Large intestine (tissue), 3 donors: Measurements from ENCODE around the gene FARP1. TPM values are rescaled to one million over a fixed set of nuclear protein-coding genes. Genes with fewer than 3 reads are reported as not detected.

Experiments
- DNase-seq, 2 donors: peaks; one replicate each; pipeline versions ENCODE4 v3.0.0 to v3.0.0-alpha.2; 2013
- H3K27ac ChIP-seq: one replicate; pipeline ENCODE4 v1.5.1; 2013; ENCODE audit warnings: low read length
- H3K27me3 ChIP-seq: 2 replicates; pipeline ENCODE4 v1.6.1; 2013; ENCODE audit warnings: low read length; ENCODE audit not compliant: control insufficient read depth, insufficient read depth
- H3K36me3 ChIP-seq: 2 replicates; pipeline ENCODE4 v1.6.1; 2013; ENCODE audit warnings: low read length; ENCODE audit not compliant: control insufficient read depth, insufficient read depth
- H3K4me1 ChIP-seq: one replicate; pipeline ENCODE4 v1.6.1; 2013; ENCODE audit warnings: low read length; ENCODE audit not compliant: control insufficient read depth, insufficient read depth
- H3K4me3 ChIP-seq: one replicate; pipeline ENCODE4 v1.5.1; 2013; ENCODE audit warnings: low read length
- H3K9me3 ChIP-seq: one replicate; pipeline ENCODE4 v1.6.1; 2013; ENCODE audit warnings: mild to moderate bottlenecking, low read depth, low read length, moderate library complexity; ENCODE audit not compliant: control insufficient read depth
- WGBS: methylation state at CpG from one replicate; pipeline ENCODE4 v1.1.5; 2013; ENCODE audit warnings: low lambda C conversion rate; ENCODE audit not compliant: insufficient coverage; 5-methylcytosine and 5-hydroxymethylcytosine counted together
- polyA plus RNA-seq: library from polyadenylated mRNA; unstranded; fragments of 120-200 nt; gene quantifications from one replicate; pipeline ENCODE4 v1.2.1, GENCODE V29; 2013

Gene FARP1
- polyA plus RNA-seq, 1 donor: 27.6 TPM

GRCh38 chr13:98429977-98430736, 287.3 kb downstream of the FARP1 start:
- peaks cover 6% of the 10 kb centered on the region for H3K36me3 ChIP-seq
- no peak for DNase-seq
- H3K27ac ChIP-seq: no peak overlapping the region
- H3K9me3 ChIP-seq: no peaks in the 10 kb centered on the region
- no peak overlapping the region for H3K4me3 ChIP-seq
- no peaks in the 10 kb centered on the region for H3K27me3 ChIP-seq
- WGBS: 100% methylated on average over 1 of the region's 11 CpGs
- H3K4me1 ChIP-seq: peaks cover 3% of the 10 kb centered on the region

- WGBS: 100% methylated on average over 1 of the region's 11 CpGs
Observed at GRCh38 chr13:98432638-98433037, 289.7 kb downstream of the FARP1 start.

GRCh38 chr13:98433654-98434053, 290.8 kb downstream of the FARP1 start:
- peaks cover 5% of the 10 kb centered on the region for H3K36me3 ChIP-seq
- H3K4me3 ChIP-seq: no peak overlapping the region
- H3K9me3 ChIP-seq: no peaks in the 10 kb centered on the region
- H3K4me1 ChIP-seq: peaks cover 3% of the 10 kb centered on the region
- no peaks in the 10 kb centered on the region for H3K27me3 ChIP-seq
- H3K27ac ChIP-seq: no peak overlapping the region
- 100% methylated on average over 2 of the region's 10 CpGs for WGBS
- DNase-seq: no peak

More at GRCh38 chr13:98432638-98433037, 289.7 kb downstream of the FARP1 start:
- H3K36me3 ChIP-seq: peaks cover 5% of the 10 kb centered on the region
- peaks cover 3% of the 10 kb centered on the region for H3K4me1 ChIP-seq
- no peaks in the 10 kb centered on the region for H3K9me3 ChIP-seq
- H3K27ac ChIP-seq: no peak overlapping the region
- DNase-seq: no peak
- H3K4me3 ChIP-seq: no peak overlapping the region
- no peaks in the 10 kb centered on the region for H3K27me3 ChIP-seq

- no peak for DNase-seq
Observed at GRCh38 chr13:98434060-98434459, 291.2 kb downstream of the FARP1 start.

GRCh38 chr13:98435376-98435775, 292.5 kb downstream of the FARP1 start:
- H3K36me3 ChIP-seq: peaks cover 13% of the 10 kb centered on the region
- no peak for DNase-seq
- no CpG with 5 or more reads among the region's 11 CpGs for WGBS

More at GRCh38 chr13:98434060-98434459, 291.2 kb downstream of the FARP1 start:
- H3K4me3 ChIP-seq: no peak overlapping the region
- peaks cover 3% of the 10 kb centered on the region for H3K4me1 ChIP-seq
- peaks cover 7% of the 10 kb centered on the region for H3K36me3 ChIP-seq
- H3K27me3 ChIP-seq: no peaks in the 10 kb centered on the region
- no CpG with 5 or more reads among the region's 6 CpGs for WGBS
- H3K9me3 ChIP-seq: no peaks in the 10 kb centered on the region
- H3K27ac ChIP-seq: no peak overlapping the region

GRCh38 chr13:98436233-98436910, 293.5 kb downstream of the FARP1 start:
- peaks cover 18% of the 10 kb centered on the region for H3K36me3 ChIP-seq
- no peaks in the 10 kb centered on the region for H3K9me3 ChIP-seq
- no peaks in the 10 kb centered on the region for H3K27me3 ChIP-seq
- 40% methylated on average over 1 of the region's 12 CpGs for WGBS
- no peak for DNase-seq
- H3K4me1 ChIP-seq: no peaks in the 10 kb centered on the region
- H3K4me3 ChIP-seq: no peak overlapping the region
- H3K27ac ChIP-seq: no peak overlapping the region

More at GRCh38 chr13:98435376-98435775, 292.5 kb downstream of the FARP1 start:
- no peaks in the 10 kb centered on the region for H3K9me3 ChIP-seq
- no peak overlapping the region for H3K4me3 ChIP-seq
- H3K27me3 ChIP-seq: no peaks in the 10 kb centered on the region
- no peak overlapping the region for H3K27ac ChIP-seq
- peaks cover 3% of the 10 kb centered on the region for H3K4me1 ChIP-seq

- WGBS: 100% methylated on average over 1 of the region's 27 CpGs
- peaks cover 24% of the 10 kb centered on the region for H3K36me3 ChIP-seq
Observed at GRCh38 chr13:98438246-98439125, 295.6 kb downstream of the FARP1 start.

GRCh38 chr13:98439126-98439828, 296.4 kb downstream of the FARP1 start:
- H3K4me1 ChIP-seq: no peaks in the 10 kb centered on the region
- WGBS: 100% methylated on average over 1 of the region's 32 CpGs
- H3K9me3 ChIP-seq: no peaks in the 10 kb centered on the region
- DNase-seq: peak in 1 of 2 donors; percentile 50
- H3K36me3 ChIP-seq: peaks cover 24% of the 10 kb centered on the region
- no peak overlapping the region for H3K27ac ChIP-seq
- no peaks in the 10 kb centered on the region for H3K27me3 ChIP-seq
- no peak overlapping the region for H3K4me3 ChIP-seq

More at GRCh38 chr13:98438246-98439125, 295.6 kb downstream of the FARP1 start:
- DNase-seq: no peak
- Histone ChIP-seq H3K27ac (no peak overlapping the region), H3K4me1 (no peaks in the 10 kb centered on the region), H3K4me3 (no peak overlapping the region), H3K9me3 (no peaks in the 10 kb centered on the region), H3K27me3 (no peaks in the 10 kb centered on the region)

GRCh38 chr13:98439896-98440295, 297.0 kb downstream of the FARP1 start:
- peaks cover 24% of the 10 kb centered on the region for H3K36me3 ChIP-seq
- WGBS: no CpG with 5 or more reads among the region's 16 CpGs
- H3K27ac ChIP-seq: no peak overlapping the region
- no peak for DNase-seq
- H3K4me1 ChIP-seq: no peaks in the 10 kb centered on the region
- no peak overlapping the region for H3K4me3 ChIP-seq
- H3K9me3 ChIP-seq: no peaks in the 10 kb centered on the region
- H3K27me3 ChIP-seq: no peaks in the 10 kb centered on the region
